Neural cell (in vitro differentiated cells): ENCODE results near the gene ABL2.

Experiments used
- EP300 ChIP-seq: fragments of 450-650 bp; conservative IDR thresholded peaks from 2 replicates; pipeline ENCODE4 v1.6.1; 2014; ENCODE audit warnings: antibody characterized with exemption, mild to moderate bottlenecking, moderate library complexity; ENCODE audit not compliant: poor library complexity, severe bottlenecking
- EZH2 ChIP-seq: fragments of 200-600, 300-800 bp; shearing (Covaris generic), sonication (generic); IDR thresholded peaks from 2 replicates; pipeline ENCODE4 v1.6.1; 2014; ENCODE audit warnings: antibody characterized with exemption, low read length, borderline replicate concordance, mild to moderate bottlenecking; ENCODE audit not compliant: insufficient read depth, poor library complexity, severe bottlenecking
- MXI1 ChIP-seq: fragments of 450-650 bp; conservative IDR thresholded peaks from 2 replicates; pipeline ENCODE4 v1.6.1; 2014; ENCODE audit warnings: antibody characterized with exemption, mild to moderate bottlenecking; ENCODE audit not compliant: poor library complexity, severe bottlenecking
- POLR2AphosphoS5 ChIP-seq: IDR thresholded peaks from 2 replicates; pipeline ENCODE4 v1.6.1; 2012
- RAD21 ChIP-seq: fragments of 450-650 bp; conservative IDR thresholded peaks from 2 replicates; pipeline ENCODE4 v1.6.1; 2014; ENCODE audit warnings: antibody characterized with exemption, mild to moderate bottlenecking, moderate library complexity
- SMC3 ChIP-seq: fragments of 450-650 bp; conservative IDR thresholded peaks from 2 replicates; pipeline ENCODE4 v1.6.1; 2014; ENCODE audit warnings: antibody characterized with exemption, mild to moderate bottlenecking, moderate library complexity; ENCODE audit not compliant: poor library complexity
- TAF1 ChIP-seq: IDR thresholded peaks from 2 replicates; pipeline ENCODE4 v1.6.1; 2012; ENCODE audit warnings: low read depth
- TF ChIP-seq, protein P1 (sequence below): fragments of 450-650 bp; IDR thresholded peaks from 2 replicates; pipeline ENCODE4 v1.5.1; 2014; ENCODE audit warnings: antibody characterized with exemption, mild to moderate bottlenecking, moderate library complexity; ENCODE audit not compliant: poor library complexity, severe bottlenecking
- TF ChIP-seq, protein P2 (sequence below): IDR thresholded peaks from 2 replicates; pipeline ENCODE4 v1.6.1; 2012; ENCODE audit warnings: borderline replicate concordance

DNA sequence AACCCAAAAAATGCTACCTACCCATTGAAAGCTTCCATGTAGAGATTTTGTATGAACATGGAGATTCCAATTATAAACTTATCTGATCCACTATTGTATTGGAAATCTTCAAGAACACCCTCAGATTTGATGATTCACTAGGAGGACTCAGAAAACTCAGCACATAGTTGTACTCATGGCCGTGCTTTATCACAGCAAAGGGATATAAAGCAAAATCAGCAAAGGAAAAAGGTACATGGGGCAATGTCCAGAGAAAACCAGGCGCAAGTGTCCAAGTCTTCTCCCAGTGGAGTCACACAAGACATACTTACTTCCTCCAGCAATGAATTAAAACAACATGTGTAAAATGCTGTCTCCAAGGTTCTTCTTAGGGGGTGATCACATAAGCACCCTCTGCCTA lies 28.9 kb downstream of the ABL2 start:
- no peak for TF ChIP-seq TAF1
- TF ChIP-seq, protein P1, sequence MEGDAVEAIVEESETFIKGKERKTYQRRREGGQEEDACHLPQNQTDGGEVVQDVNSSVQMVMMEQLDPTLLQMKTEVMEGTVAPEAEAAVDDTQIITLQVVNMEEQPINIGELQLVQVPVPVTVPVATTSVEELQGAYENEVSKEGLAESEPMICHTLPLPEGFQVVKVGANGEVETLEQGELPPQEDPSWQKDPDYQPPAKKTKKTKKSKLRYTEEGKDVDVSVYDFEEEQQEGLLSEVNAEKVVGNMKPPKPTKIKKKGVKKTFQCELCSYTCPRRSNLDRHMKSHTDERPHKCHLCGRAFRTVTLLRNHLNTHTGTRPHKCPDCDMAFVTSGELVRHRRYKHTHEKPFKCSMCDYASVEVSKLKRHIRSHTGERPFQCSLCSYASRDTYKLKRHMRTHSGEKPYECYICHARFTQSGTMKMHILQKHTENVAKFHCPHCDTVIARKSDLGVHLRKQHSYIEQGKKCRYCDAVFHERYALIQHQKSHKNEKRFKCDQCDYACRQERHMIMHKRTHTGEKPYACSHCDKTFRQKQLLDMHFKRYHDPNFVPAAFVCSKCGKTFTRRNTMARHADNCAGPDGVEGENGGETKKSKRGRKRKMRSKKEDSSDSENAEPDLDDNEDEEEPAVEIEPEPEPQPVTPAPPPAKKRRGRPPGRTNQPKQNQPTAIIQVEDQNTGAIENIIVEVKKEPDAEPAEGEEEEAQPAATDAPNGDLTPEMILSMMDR: no peak
- TF ChIP-seq SMC3: no peak
- no peak for TF ChIP-seq POLR2AphosphoS5
- TF ChIP-seq, protein P2, sequence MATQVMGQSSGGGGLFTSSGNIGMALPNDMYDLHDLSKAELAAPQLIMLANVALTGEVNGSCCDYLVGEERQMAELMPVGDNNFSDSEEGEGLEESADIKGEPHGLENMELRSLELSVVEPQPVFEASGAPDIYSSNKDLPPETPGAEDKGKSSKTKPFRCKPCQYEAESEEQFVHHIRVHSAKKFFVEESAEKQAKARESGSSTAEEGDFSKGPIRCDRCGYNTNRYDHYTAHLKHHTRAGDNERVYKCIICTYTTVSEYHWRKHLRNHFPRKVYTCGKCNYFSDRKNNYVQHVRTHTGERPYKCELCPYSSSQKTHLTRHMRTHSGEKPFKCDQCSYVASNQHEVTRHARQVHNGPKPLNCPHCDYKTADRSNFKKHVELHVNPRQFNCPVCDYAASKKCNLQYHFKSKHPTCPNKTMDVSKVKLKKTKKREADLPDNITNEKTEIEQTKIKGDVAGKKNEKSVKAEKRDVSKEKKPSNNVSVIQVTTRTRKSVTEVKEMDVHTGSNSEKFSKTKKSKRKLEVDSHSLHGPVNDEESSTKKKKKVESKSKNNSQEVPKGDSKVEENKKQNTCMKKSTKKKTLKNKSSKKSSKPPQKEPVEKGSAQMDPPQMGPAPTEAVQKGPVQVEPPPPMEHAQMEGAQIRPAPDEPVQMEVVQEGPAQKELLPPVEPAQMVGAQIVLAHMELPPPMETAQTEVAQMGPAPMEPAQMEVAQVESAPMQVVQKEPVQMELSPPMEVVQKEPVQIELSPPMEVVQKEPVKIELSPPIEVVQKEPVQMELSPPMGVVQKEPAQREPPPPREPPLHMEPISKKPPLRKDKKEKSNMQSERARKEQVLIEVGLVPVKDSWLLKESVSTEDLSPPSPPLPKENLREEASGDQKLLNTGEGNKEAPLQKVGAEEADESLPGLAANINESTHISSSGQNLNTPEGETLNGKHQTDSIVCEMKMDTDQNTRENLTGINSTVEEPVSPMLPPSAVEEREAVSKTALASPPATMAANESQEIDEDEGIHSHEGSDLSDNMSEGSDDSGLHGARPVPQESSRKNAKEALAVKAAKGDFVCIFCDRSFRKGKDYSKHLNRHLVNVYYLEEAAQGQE: no peak
- no peak for TF ChIP-seq EP300
- no peak for TF ChIP-seq EZH2
- TF ChIP-seq RAD21: no peak
- TF ChIP-seq MXI1: no peak
